ENCODE results near the gene LONP1. TPM values are rescaled to one million over a fixed set of nuclear protein-coding genes. Genes with fewer than 3 reads are reported as not detected.
A peak's percentile ranks its signal among the peaks of the same experiment; 100 is the strongest.

LONP1 gene
- total RNA-seq, 1 donor from 2014 or later = 90.3 TPM

DNA sequence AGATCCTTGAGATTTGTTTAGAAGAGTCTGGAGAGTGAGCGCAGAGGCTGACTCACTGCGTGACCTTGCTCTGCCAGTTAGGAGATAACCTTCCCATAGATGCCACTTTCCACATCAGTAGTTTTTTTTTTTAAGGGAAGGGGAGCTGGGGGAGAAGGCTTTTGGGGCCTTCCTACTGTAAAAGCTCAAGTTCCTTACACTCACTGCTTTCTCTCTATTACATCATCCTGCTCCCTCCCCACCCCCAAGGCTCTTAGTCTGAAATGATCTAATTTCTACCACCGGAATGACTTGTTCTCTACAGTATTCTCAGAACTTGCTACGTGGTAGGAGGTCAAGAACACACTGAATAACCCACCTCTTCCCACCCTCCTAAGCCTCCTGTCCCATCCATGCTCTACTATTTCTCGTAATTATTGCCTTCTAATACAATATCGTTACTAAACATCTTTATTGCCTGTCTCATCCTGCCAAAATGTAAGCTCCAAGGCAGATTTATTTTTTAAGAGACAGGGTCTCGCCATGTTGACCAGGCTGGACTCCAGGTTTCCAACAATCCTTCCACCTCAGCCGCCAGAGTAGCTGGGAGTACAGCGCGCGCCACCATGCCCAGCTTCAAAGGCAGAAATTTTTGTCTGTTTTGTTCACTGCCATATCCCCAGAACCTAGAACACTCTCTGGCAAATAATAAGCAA is 1.2 kb downstream of the LONP1 start:
- H3K27me3 Mint-ChIP-seq (ENCODE audit: unreplicated experiment) = no peaks in the 10 kb centered on the region
- H3K9me3 Mint-ChIP-seq (ENCODE audit: unreplicated experiment) = no peaks in the 10 kb centered on the region
- TF ChIP-seq, protein P1, sequence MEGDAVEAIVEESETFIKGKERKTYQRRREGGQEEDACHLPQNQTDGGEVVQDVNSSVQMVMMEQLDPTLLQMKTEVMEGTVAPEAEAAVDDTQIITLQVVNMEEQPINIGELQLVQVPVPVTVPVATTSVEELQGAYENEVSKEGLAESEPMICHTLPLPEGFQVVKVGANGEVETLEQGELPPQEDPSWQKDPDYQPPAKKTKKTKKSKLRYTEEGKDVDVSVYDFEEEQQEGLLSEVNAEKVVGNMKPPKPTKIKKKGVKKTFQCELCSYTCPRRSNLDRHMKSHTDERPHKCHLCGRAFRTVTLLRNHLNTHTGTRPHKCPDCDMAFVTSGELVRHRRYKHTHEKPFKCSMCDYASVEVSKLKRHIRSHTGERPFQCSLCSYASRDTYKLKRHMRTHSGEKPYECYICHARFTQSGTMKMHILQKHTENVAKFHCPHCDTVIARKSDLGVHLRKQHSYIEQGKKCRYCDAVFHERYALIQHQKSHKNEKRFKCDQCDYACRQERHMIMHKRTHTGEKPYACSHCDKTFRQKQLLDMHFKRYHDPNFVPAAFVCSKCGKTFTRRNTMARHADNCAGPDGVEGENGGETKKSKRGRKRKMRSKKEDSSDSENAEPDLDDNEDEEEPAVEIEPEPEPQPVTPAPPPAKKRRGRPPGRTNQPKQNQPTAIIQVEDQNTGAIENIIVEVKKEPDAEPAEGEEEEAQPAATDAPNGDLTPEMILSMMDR (IDR thresholded peaks at IDR 0.05) = no peak
- peak overlapping the region; percentile 96 for H3K27ac Mint-ChIP-seq (ENCODE audit: unreplicated experiment)
- H3K4me3 Mint-ChIP-seq (ENCODE audit: unreplicated experiment) = peak overlapping the region; percentile 89
- no peak for DNase-seq (ENCODE audit: extremely low spot score, unreplicated experiment)
- peaks cover 8% of the 10 kb centered on the region for H3K36me3 Mint-ChIP-seq (ENCODE audit: unreplicated experiment)
- H3K4me1 Mint-ChIP-seq (ENCODE audit: unreplicated experiment) = peaks cover 31% of the 10 kb centered on the region

DNA sequence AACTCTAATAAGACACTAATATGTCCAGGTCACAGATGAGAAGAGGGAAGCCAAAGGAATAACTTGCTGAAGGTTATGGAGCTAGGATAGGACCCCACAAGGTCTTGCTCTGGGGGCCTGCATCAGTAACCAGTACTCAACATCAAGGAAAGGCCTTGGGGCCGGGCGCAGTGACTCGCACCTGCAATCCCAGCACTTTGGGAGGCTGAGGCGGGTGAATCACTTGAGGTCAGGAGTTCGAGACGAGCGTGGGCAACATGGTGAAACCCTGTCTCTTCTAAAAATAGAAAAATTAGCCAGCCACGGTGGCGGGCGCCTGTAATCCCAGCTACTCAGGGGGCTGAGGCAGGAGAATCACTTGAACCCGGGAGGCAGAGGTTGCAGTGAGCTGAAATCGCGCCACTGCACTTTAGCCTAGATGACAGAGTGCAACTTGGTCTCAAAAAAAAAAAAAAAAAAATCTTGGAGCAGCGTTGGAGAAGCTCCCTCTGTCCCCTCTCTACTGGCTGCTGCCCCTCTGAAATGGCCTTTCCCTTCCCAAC is 1.8 kb downstream of the LONP1 start:
- H3K4me1 Mint-ChIP-seq (ENCODE audit: unreplicated experiment) = peaks cover 31% of the 10 kb centered on the region
- peaks cover 11% of the 10 kb centered on the region for H3K36me3 Mint-ChIP-seq (ENCODE audit: unreplicated experiment)
- H3K9me3 Mint-ChIP-seq (ENCODE audit: unreplicated experiment) = no peaks in the 10 kb centered on the region
- DNase-seq (ENCODE audit: extremely low spot score, unreplicated experiment) = no peak
- TF ChIP-seq, protein P1 (IDR thresholded peaks at IDR 0.05) = no peak
- H3K27ac Mint-ChIP-seq (ENCODE audit: unreplicated experiment) = peak overlapping the region; percentile 96
- peak overlapping the region; percentile 89 for H3K4me3 Mint-ChIP-seq (ENCODE audit: unreplicated experiment)
- H3K27me3 Mint-ChIP-seq (ENCODE audit: unreplicated experiment) = no peaks in the 10 kb centered on the region

DNA sequence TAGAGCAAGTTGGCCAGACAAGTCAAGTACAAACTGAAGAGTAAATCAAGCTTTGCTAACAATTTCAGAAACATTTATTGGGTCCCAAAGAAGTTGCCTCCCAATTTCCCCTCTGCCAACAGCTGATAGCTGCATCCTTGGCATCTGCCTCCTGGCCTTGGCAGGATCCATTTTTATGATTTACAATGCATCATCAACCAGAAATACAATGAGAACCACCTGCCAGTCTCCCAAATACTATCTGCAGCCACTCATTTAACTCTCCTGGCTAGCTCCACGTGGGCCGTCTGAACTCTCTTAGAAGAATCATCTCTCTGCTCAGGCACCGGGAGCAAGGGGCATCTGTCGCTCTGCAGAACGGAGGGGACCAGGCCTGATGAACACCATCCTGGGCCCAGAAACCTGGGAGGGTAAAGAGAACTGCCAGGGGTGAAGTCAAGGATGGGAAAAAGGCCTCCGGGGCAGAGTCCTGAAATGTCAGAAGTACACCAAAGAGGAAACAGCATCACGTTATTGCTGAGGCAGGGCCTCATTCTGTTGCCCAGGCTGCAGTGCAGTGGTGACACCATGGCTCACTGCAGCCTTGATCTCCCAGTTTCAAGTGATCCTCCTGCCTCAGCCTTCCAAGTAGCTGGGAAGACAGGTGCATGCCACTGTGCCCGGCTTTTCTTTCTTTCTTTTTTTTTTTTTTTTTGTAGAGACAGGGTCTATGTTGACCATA is 2.6 kb downstream of the LONP1 start:
- peaks cover 31% of the 10 kb centered on the region for H3K4me1 Mint-ChIP-seq (ENCODE audit: unreplicated experiment)
- H3K27me3 Mint-ChIP-seq (ENCODE audit: unreplicated experiment) = no peaks in the 10 kb centered on the region
- H3K9me3 Mint-ChIP-seq (ENCODE audit: unreplicated experiment) = no peaks in the 10 kb centered on the region
- H3K36me3 Mint-ChIP-seq (ENCODE audit: unreplicated experiment) = peaks cover 13% of the 10 kb centered on the region
- no peak for DNase-seq (ENCODE audit: extremely low spot score, unreplicated experiment)
- TF ChIP-seq, protein P1 (IDR thresholded peaks at IDR 0.05) = no peak
- peak overlapping the region; percentile 89 for H3K4me3 Mint-ChIP-seq (ENCODE audit: unreplicated experiment)
- peak overlapping the region; percentile 96 for H3K27ac Mint-ChIP-seq (ENCODE audit: unreplicated experiment)

DNA sequence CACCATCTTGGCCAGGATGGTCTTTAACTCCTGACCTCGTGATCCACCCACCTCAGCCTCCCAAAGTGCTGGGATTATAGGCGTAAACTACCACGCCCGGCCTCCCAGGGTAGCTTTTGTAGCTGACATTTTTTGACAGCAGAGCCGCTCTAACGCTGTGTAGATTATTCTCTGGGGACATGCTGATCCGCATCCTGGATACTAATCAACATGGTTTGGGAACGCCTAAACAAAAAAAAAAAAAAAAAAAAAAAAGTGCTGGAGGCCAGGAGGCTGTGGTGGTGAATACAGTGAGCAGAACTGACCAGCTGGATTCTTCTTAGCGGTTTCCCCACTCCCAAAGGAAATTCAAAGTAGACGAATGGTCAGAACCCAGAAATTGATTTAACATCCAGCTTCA is 5.1 kb downstream of the LONP1 start:
- TF ChIP-seq, protein P1 (IDR thresholded peaks at IDR 0.05) = no peak
- Mint-ChIP-seq H3K36me3 (ENCODE audit: unreplicated experiment) (peaks cover 16% of the 10 kb centered on the region), H3K27me3 (ENCODE audit: unreplicated experiment) (no peaks in the 10 kb centered on the region), H3K27ac (ENCODE audit: unreplicated experiment) (no peak overlapping the region), H3K9me3 (ENCODE audit: unreplicated experiment) (no peaks in the 10 kb centered on the region), H3K4me1 (ENCODE audit: unreplicated experiment) (peaks cover 27% of the 10 kb centered on the region), H3K4me3 (ENCODE audit: unreplicated experiment) (no peak overlapping the region)
- DNase-seq (ENCODE audit: extremely low spot score, unreplicated experiment) = no peak

DNA sequence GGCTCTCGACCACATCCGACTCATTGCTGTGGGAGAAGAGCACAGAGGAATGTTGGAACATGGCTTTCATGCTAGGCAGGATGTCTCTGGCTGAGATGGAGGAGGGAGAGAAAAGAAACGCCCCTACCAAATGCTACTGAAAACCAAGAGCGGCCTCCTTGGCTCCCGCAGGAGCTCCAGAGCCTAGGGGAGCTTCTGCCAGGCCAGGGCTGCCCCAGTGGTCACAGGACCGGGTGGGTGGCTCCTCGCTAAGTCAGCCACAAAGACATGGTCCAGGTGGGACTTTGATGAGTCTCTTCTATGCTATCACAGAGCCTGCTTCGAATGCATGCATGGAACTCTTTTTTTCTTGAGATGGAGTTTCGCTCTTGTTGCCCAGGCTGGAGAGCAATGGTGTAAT is 6.7 kb downstream of the LONP1 start:
- no peak overlapping the region for H3K4me3 Mint-ChIP-seq (ENCODE audit: unreplicated experiment)
- no peak overlapping the region for H3K27ac Mint-ChIP-seq (ENCODE audit: unreplicated experiment)
- no peaks in the 10 kb centered on the region for H3K9me3 Mint-ChIP-seq (ENCODE audit: unreplicated experiment)
- H3K4me1 Mint-ChIP-seq (ENCODE audit: unreplicated experiment) = peaks cover 17% of the 10 kb centered on the region
- TF ChIP-seq, protein P1 (IDR thresholded peaks at IDR 0.05) = no peak
- H3K36me3 Mint-ChIP-seq (ENCODE audit: unreplicated experiment) = peaks cover 16% of the 10 kb centered on the region
- no peaks in the 10 kb centered on the region for H3K27me3 Mint-ChIP-seq (ENCODE audit: unreplicated experiment)
- no peak for DNase-seq (ENCODE audit: extremely low spot score, unreplicated experiment)

All from osteocyte (in vitro differentiated cells).